ENCODE data around the gene CDKN1C. TPM values are rescaled to one million over a fixed set of nuclear protein-coding genes. Genes with fewer than 3 reads are reported as not detected.

Gene CDKN1C
- total and polyA plus RNA-seq, 2 of the 8 experiments (the other 6 are each of a cell fraction or from before 2014, with no cell fraction given), result 12.8 to 14.1 TPM

DNA sequence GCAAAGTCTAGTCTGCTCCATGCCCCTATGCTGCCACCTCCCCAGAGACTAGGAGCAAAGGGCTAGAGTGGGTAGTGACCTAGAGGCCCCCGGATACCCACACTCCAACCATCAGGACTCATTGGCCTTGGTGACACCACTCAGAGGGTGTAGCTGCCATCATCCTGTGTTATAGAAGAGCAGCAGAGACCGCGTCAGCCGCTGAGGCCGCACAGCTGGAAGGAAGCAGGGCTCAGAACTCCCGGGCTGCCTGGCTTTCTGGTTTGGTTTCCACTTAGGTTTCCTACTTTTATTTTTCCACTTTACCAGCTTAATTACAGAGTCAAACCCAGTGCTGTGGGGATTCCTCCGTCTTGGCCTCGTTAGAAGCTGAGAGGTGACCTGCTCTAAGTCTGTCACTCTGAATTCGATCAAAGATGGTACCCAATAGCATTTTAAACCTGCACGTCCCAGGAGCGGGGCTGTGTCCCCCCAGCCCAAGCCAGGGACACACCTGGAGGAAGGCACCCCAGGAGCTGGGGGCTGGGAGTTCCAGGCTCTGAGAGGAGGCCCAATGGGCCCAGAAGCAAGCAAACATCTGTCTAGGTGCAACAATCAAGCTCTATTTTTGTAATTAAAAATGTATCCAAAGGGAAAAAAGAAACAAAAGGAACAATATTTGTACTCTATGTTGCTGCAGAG is 2.1 kb upstream of the CDKN1C start (continued):
- TF ChIP-seq, protein P1, sequence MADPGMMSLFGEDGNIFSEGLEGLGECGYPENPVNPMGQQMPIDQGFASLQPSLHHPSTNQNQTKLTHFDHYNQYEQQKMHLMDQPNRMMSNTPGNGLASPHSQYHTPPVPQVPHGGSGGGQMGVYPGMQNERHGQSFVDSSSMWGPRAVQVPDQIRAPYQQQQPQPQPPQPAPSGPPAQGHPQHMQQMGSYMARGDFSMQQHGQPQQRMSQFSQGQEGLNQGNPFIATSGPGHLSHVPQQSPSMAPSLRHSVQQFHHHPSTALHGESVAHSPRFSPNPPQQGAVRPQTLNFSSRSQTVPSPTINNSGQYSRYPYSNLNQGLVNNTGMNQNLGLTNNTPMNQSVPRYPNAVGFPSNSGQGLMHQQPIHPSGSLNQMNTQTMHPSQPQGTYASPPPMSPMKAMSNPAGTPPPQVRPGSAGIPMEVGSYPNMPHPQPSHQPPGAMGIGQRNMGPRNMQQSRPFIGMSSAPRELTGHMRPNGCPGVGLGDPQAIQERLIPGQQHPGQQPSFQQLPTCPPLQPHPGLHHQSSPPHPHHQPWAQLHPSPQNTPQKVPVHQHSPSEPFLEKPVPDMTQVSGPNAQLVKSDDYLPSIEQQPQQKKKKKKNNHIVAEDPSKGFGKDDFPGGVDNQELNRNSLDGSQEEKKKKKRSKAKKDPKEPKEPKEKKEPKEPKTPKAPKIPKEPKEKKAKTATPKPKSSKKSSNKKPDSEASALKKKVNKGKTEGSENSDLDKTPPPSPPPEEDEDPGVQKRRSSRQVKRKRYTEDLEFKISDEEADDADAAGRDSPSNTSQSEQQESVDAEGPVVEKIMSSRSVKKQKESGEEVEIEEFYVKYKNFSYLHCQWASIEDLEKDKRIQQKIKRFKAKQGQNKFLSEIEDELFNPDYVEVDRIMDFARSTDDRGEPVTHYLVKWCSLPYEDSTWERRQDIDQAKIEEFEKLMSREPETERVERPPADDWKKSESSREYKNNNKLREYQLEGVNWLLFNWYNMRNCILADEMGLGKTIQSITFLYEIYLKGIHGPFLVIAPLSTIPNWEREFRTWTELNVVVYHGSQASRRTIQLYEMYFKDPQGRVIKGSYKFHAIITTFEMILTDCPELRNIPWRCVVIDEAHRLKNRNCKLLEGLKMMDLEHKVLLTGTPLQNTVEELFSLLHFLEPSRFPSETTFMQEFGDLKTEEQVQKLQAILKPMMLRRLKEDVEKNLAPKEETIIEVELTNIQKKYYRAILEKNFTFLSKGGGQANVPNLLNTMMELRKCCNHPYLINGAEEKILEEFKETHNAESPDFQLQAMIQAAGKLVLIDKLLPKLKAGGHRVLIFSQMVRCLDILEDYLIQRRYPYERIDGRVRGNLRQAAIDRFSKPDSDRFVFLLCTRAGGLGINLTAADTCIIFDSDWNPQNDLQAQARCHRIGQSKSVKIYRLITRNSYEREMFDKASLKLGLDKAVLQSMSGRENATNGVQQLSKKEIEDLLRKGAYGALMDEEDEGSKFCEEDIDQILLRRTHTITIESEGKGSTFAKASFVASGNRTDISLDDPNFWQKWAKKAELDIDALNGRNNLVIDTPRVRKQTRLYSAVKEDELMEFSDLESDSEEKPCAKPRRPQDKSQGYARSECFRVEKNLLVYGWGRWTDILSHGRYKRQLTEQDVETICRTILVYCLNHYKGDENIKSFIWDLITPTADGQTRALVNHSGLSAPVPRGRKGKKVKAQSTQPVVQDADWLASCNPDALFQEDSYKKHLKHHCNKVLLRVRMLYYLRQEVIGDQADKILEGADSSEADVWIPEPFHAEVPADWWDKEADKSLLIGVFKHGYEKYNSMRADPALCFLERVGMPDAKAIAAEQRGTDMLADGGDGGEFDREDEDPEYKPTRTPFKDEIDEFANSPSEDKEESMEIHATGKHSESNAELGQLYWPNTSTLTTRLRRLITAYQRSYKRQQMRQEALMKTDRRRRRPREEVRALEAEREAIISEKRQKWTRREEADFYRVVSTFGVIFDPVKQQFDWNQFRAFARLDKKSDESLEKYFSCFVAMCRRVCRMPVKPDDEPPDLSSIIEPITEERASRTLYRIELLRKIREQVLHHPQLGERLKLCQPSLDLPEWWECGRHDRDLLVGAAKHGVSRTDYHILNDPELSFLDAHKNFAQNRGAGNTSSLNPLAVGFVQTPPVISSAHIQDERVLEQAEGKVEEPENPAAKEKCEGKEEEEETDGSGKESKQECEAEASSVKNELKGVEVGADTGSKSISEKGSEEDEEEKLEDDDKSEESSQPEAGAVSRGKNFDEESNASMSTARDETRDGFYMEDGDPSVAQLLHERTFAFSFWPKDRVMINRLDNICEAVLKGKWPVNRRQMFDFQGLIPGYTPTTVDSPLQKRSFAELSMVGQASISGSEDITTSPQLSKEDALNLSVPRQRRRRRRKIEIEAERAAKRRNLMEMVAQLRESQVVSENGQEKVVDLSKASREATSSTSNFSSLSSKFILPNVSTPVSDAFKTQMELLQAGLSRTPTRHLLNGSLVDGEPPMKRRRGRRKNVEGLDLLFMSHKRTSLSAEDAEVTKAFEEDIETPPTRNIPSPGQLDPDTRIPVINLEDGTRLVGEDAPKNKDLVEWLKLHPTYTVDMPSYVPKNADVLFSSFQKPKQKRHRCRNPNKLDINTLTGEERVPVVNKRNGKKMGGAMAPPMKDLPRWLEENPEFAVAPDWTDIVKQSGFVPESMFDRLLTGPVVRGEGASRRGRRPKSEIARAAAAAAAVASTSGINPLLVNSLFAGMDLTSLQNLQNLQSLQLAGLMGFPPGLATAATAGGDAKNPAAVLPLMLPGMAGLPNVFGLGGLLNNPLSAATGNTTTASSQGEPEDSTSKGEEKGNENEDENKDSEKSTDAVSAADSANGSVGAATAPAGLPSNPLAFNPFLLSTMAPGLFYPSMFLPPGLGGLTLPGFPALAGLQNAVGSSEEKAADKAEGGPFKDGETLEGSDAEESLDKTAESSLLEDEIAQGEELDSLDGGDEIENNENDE (IDR thresholded peaks at IDR 0.05; ENCODE audit: insufficient replicate concordance, low read length), result no peak
- no peak for TF ChIP-seq SP2 (IDR thresholded peaks at IDR 0.05; ENCODE audit: low read length)
- no peak for TF ChIP-seq SUZ12 (IDR thresholded peaks at IDR 0.05; ENCODE audit: low read length)
- no peak for TF ChIP-seq POLR2AphosphoS5 (IDR thresholded peaks at IDR 0.05; ENCODE audit: low read depth, low read length)
- no peak for TF ChIP-seq POLR2A (IDR thresholded peaks at IDR 0.05; ENCODE audit: control extremely low read depth in 1 of 2, low read depth in 2 of 2, low read length in 2 of 2)

All from H1 (cell line).